Stimulated activated memory B cell treated with anti-CD40 and anti-IgM and Interleukin-4, amounts not matched to agents 10 μg/mL and 1 μg/mL and 100 μg/mL, for 72 hours (primary cell): ENCODE measurements around the gene B4GALT3.

Experiments
- ATAC-seq: fragments of 150-1000 bp; cut with Tn5 transposase; 2 replicates; pipeline ENCODE4 v1.10.0; 2021
- H3K27ac Mint-ChIP-seq: one replicate; pipeline ENCODE4 v1.8.0; 2022; ENCODE audit warnings: mild to moderate bottlenecking, mixed read lengths
- H3K27me3 Mint-ChIP-seq: one replicate; pipeline ENCODE4 v1.8.0; 2022; ENCODE audit warnings: mixed read lengths
- H3K36me3 Mint-ChIP-seq: one replicate; pipeline ENCODE4 v1.8.0; 2022; ENCODE audit warnings: mixed read lengths
- H3K4me1 Mint-ChIP-seq: one replicate; pipeline ENCODE4 v1.8.0; 2022; ENCODE audit warnings: mixed read lengths
- H3K4me3 Mint-ChIP-seq: one replicate; pipeline ENCODE4 v1.8.0; 2022; ENCODE audit warnings: mild to moderate bottlenecking, moderate library complexity, mixed read lengths
- H3K9me3 Mint-ChIP-seq: one replicate; pipeline ENCODE4 v1.8.0; 2022; ENCODE audit warnings: mixed read lengths

The B4GALT3 gene

DNA sequence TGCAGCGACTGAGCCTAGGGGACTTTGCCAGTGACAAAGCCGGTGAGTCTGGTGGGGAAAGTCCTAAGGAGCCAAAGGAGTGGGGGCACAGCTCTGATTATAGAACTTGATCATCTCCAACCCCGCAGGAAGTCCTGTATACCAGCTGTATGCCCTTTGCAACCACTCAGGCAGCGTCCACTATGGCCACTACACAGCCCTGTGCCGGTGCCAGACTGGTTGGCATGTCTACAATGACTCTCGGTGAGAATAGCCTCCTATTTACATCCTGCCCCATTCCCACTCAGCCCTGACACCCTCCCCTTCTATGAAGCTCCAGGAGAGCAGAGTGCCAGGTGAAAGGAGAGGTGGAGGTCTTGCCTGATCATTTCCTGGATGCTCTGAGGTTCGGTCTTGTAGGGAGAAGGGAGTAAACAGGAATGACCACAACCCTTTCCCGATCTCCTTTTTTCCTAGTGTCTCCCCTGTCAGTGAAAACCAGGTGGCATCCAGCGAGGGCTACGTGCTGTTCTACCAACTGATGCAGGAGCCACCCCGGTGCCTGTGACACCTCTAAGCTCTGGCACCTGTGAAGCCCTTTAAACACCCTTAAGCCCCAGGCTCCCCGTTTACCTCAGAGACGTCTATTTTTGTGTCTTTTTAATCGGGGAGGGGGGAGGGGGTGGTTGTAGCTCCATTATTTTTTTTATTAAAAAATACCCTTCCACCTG is 12.3 kb downstream of the B4GALT3 start:
- peak overlapping the region; percentile 95 for H3K27ac Mint-ChIP-seq
- H3K4me1 Mint-ChIP-seq = peaks cover 63% of the 10 kb centered on the region
- no peaks in the 10 kb centered on the region for H3K9me3 Mint-ChIP-seq

DNA sequence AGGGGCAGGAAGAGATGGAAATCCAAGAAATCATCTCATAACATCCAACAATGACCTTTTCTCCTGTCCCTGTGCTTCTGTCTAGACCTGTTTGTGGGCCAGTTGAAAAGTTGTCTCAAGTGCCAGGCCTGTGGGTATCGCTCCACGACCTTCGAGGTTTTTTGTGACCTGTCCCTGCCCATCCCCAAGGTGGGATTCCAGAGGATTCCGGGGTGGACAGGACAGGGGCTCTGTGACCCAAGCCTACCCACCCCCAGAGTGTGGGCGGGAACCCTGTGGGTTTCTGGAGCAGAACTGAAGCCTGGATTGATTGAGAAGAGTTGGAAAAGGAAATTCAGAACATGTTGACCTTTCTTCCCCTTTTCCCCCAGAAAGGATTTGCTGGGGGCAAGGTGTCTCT is 13.5 kb downstream of the B4GALT3 start:
- peaks cover 71% of the 10 kb centered on the region for H3K4me1 Mint-ChIP-seq

More for the DNA sequence above, 12.3 kb downstream of the B4GALT3 start:
- no peaks in the 10 kb centered on the region for H3K27me3 Mint-ChIP-seq
- peak overlapping the region; percentile 29 for H3K4me3 Mint-ChIP-seq
- no peak for ATAC-seq
- peaks cover 37% of the 10 kb centered on the region for H3K36me3 Mint-ChIP-seq

DNA sequence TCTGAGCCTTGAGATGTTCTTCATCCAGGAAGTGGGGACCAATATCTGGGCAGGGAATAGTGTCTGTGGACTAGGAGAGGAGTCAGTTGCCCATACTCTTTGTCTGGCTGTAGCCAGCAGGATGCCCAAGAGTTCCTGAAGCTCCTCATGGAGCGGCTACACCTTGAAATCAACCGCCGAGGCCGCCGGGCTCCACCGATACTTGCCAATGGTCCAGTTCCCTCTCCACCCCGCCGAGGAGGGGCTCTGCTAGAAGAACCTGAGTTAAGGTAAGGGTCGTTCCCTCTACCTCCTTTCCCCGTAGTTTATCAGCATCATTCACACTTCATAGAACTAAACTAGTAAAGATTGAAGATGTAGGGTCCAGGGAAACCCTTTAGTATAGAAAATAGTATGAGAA is 14.5 kb downstream of the B4GALT3 start:
- ATAC-seq = no peak
- Mint-ChIP-seq H3K4me3 (no peak overlapping the region), H3K9me3 (no peaks in the 10 kb centered on the region), H3K27ac (peak overlapping the region; percentile 3), H3K27me3 (no peaks in the 10 kb centered on the region), H3K36me3 (peaks cover 42% of the 10 kb centered on the region), H3K4me1 (peaks cover 67% of the 10 kb centered on the region)

More for the DNA sequence above, 13.5 kb downstream of the B4GALT3 start:
- no peak for ATAC-seq
- Mint-ChIP-seq H3K4me3 (no peak overlapping the region), H3K27me3 (no peaks in the 10 kb centered on the region), H3K36me3 (peaks cover 37% of the 10 kb centered on the region), H3K27ac (peak overlapping the region; percentile 3), H3K9me3 (no peaks in the 10 kb centered on the region)

DNA sequence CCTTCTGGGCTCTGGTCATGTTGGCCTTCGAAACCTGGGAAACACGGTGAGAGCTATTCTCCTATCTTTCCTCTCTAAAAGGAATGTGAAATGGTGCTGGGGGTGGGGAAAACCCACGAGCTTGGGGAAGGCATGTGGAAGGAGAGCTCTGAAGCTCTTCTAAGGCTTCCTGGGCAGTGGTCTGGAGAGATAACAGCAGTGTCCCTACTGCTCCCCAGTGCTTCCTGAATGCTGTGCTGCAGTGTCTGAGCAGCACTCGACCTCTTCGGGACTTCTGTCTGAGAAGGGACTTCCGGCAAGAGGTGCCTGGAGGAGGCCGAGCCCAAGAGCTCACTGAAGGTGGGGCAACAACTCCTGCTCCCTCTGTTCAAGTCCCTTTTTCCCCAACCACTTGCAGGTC is 15.3 kb downstream of the B4GALT3 start:
- ATAC-seq = no peak
- Mint-ChIP-seq H3K9me3 (no peaks in the 10 kb centered on the region), H3K36me3 (peaks cover 50% of the 10 kb centered on the region), H3K27ac (peak overlapping the region; percentile 3), H3K4me1 (peaks cover 62% of the 10 kb centered on the region), H3K27me3 (no peaks in the 10 kb centered on the region), H3K4me3 (no peak overlapping the region)

DNA sequence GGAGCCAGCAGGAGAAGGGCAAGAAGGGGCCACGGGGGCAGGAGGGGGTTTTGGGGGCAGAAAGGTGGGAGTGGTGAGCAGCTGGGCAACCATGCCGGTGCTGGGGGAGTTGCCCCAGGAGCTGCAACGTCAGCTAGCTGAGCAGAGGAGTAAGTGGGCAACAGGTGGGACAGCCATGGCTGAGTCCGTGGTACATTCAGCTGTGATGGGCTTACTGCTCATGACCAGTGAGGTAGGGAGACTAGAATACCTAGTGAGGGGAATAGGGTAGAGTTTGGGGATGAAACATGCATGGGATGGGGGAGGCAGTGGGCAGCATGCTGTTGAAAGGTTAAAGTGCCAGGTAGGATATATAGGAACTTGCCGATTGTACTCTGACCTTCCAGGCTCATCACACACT is 15.7 kb downstream of the B4GALT3 start:
- peaks cover 58% of the 10 kb centered on the region for H3K4me1 Mint-ChIP-seq
- H3K36me3 Mint-ChIP-seq = peaks cover 53% of the 10 kb centered on the region
- ATAC-seq = no peak
- peak overlapping the region; percentile 38 for H3K27ac Mint-ChIP-seq
- no peak overlapping the region for H3K4me3 Mint-ChIP-seq
- H3K27me3 Mint-ChIP-seq = no peaks in the 10 kb centered on the region
- no peaks in the 10 kb centered on the region for H3K9me3 Mint-ChIP-seq

DNA sequence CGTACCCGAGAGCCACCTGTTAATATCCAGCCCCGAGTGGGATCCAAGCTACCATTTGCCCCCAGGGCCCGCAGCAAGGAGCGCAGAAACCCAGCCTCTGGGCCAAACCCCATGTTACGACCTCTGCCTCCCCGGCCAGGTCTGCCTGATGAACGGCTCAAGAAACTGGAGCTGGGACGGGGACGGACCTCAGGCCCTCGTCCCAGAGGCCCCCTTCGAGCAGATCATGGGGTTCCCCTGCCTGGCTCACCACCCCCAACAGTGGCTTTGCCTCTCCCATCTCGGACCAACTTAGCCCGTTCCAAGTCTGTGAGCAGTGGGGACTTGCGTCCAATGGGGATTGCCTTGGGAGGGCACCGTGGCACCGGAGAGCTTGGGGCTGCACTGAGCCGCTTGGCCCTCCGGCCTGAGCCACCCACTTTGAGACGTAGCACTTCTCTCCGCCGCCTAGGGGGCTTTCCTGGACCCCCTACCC is 16.6 kb downstream of the B4GALT3 start:
- H3K9me3 Mint-ChIP-seq = no peaks in the 10 kb centered on the region
- H3K4me1 Mint-ChIP-seq = peaks cover 58% of the 10 kb centered on the region
- peak overlapping the region; percentile 81 for H3K4me3 Mint-ChIP-seq
- peak overlapping the region; percentile 38 for H3K27ac Mint-ChIP-seq
- ATAC-seq = no peak
- H3K36me3 Mint-ChIP-seq = peaks cover 54% of the 10 kb centered on the region
- no peaks in the 10 kb centered on the region for H3K27me3 Mint-ChIP-seq

DNA sequence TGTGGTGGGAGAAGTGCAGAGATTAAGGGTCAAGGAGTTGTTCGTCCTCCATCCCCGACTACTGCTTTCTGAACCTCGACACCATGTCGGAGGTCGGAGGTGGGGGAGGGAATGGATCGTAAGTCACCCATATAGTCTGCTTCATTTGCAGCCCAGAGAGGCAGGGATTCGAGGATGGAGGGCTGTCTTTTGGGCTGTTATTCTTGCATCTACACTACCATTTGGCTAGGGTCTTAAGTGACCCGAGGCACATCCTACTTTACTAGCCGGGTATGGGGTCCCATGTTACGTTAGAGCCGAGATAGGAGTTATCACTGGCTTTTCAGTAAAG is 17.4 kb downstream of the B4GALT3 start:
- peaks cover 58% of the 10 kb centered on the region for H3K4me1 Mint-ChIP-seq
- no peak for ATAC-seq

DNA sequence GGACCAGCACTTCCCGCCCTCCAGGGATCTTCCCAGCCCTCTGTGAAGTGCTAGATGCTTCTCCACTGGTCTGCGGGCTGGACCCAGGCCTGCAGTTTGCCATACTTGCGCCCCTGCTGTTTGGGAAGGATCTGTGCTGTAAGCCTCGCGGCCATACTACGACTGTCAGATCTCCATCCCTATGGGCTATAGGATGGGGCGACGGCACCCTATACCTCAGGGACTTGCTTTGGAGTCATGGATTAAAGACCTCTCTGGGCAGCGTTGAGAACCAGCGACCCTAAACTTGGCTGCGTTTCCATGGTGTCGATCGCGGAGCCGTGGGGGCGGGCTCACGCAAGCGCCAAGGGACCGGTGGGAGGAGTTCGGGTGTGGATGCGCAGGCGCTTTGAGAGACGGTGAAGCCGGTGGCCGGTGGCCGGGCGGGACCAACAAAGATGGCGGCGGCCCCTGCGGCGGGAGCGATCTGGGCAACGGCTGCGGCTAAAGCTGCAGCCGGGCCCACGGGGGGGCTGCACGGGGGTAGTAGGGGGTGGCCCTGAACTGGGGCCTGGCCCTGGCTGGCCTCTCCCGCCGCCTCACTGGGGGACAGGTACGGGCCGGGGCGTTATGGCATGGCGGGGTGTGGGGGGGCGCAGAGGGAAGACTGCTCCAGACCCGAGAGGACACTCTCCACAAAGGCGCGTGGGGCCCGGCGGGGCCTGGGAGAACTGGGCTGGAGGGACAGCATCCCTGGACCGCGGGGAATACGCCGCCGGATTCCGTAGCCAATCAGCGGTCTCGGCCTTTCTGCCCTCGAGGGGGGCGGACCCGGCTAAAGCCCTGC is 18.0 kb downstream of the B4GALT3 start, which contains the start of gene USP21:
USP21 (plus strand) TSS at position 414 of the 826 bp plus-strand sequence. CDS start 1,141 bp downstream, outside the sequence.
- Mint-ChIP-seq H3K36me3 (peaks cover 52% of the 10 kb centered on the region), H3K9me3 (no peaks in the 10 kb centered on the region), H3K4me1 (peaks cover 63% of the 10 kb centered on the region), H3K27me3 (no peaks in the 10 kb centered on the region), H3K4me3 (peak within 1 kb of the TSS; percentile 81), H3K27ac (peak within 1 kb of the TSS; percentile 85)
- peak; percentile 97 for ATAC-seq

More for the DNA sequence above, 17.4 kb downstream of the B4GALT3 start:
- H3K27ac Mint-ChIP-seq = peak overlapping the region; percentile 85
- H3K27me3 Mint-ChIP-seq = no peaks in the 10 kb centered on the region
- peaks cover 57% of the 10 kb centered on the region for H3K36me3 Mint-ChIP-seq
- H3K4me3 Mint-ChIP-seq = peak overlapping the region; percentile 81
- no peaks in the 10 kb centered on the region for H3K9me3 Mint-ChIP-seq

DNA sequence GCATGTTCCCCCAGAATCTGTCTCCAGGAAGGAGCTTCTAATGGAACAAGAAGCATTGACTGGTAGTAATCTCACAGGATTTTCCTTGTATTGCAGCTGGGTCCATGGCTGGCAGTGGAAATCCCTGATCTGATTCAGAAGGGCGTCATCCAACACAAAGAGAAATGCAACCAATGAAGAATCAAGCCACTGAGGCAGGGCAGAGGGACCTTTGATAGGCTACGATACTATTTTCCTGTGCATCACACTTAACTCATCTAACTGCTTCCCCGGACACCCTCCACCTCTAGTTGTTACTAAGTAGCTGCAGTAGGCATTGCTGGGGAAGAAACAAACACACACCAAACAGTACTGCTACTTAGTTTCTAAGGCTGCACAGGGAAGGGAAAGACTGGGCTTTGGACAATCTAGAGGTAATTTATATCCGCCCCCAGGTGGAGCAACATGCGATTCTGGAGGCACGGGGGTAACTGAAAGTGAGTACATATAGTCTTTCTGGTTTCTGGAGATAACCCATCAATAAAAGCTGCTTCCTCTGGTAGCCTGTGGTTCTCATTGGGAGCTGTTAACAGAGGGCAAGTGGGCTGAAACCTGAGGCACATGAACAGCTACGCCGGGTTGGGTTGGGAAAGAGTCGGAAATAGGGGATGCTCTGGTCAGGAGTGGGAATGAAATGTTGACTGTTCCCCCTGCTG is 18.8 kb downstream of the B4GALT3 start:
- H3K27me3 Mint-ChIP-seq = no peaks in the 10 kb centered on the region
- H3K27ac Mint-ChIP-seq = peak overlapping the region; percentile 85
- H3K4me1 Mint-ChIP-seq = peaks cover 60% of the 10 kb centered on the region

DNA sequence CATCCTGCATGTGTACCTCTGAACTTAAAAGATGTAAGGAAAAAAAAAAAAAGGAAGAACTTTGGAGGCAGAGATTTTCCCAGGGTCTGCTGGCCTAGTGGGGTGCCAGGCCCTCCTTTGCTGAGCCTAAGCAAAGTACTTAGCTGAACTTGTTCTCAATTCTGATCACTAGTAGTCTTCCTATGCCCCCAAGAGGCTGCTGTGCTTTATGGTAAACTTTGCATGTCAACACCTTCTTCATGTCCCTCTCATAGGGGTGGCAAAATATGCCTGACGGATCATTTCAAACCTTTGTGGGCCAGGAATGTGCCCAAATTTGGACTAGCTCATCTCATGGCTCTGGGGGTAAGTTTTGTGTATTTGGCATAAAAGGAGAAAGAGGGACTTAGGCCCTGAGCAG is 19.4 kb downstream of the B4GALT3 start:
- no peaks in the 10 kb centered on the region for H3K27me3 Mint-ChIP-seq
- H3K4me1 Mint-ChIP-seq = peaks cover 54% of the 10 kb centered on the region
- no peak for ATAC-seq
- peak overlapping the region; percentile 85 for H3K27ac Mint-ChIP-seq
- peak overlapping the region; percentile 45 for H3K4me3 Mint-ChIP-seq
- H3K36me3 Mint-ChIP-seq = peaks cover 38% of the 10 kb centered on the region
- H3K9me3 Mint-ChIP-seq = no peaks in the 10 kb centered on the region

More for the DNA sequence above, 18.8 kb downstream of the B4GALT3 start:
- ATAC-seq = no peak
- Mint-ChIP-seq H3K9me3 (no peaks in the 10 kb centered on the region), H3K4me3 (peak overlapping the region; percentile 18), H3K36me3 (peaks cover 44% of the 10 kb centered on the region)

DNA sequence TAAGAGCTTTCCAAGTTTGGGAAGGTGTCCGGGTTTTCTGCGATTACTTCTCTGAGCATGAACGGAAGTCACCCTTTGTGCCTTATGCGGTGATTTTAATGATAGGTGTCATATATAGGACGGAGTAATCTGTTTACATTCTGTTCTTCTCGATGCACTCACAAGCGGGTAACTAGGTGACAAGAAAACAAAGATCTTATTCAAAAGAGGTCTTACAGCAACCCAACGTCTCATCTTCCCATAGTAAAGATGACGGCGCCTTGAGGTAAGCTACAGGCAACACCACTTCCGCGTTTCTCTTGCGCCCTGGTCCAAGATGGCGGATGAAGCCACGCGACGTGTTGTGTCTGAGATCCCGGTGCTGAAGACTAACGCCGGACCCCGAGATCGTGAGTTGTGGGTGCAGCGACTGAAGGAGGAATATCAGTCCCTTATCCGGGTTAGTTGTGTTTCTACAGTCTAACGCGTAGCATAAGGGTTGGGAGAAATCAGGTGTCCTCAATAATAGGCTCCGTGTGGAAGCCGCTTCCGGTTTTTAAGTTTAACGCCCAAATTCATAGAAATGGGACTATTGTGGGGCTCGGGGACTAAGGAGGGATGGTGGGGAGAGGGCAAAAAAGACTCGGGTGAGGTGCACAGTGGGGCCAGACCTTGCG is 23.5 kb downstream of the B4GALT3 start, which contains the start of gene UFC1:
UFC1 (plus strand) TSS at position 297 of the 656 bp plus-strand sequence; CDS start at position 317, 20 bp downstream.
- Mint-ChIP-seq H3K36me3 (peaks cover 22% of the 10 kb centered on the region), H3K4me1 (peaks cover 21% of the 10 kb centered on the region), H3K4me3 (peak within 1 kb of the TSS; percentile 98), H3K9me3 (no peaks in the 10 kb centered on the region), H3K27ac (peak within 1 kb of the TSS; percentile 100), H3K27me3 (no peaks in the 10 kb centered on the region)
- ATAC-seq = peak; percentile 97

DNA sequence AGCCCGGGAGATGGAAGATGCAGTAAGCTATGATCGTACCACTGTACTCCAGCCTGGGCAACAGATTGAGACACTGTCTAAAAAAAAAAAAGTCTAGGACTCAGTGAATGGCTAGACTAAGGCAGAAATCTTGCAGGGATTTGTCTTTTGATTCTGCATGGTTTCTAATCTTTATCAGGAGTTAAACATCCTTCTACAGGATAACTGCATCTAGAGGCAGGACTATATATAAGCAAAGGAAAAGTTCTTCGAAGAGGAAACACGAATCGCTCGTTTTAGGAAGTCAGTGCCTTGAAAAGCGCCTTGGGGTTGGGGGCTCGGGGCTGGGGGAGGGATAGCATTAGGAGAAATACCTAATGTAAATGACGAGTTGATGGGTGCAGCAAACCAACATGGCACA is 24.1 kb downstream of the B4GALT3 start:
- Mint-ChIP-seq H3K36me3 (peaks cover 21% of the 10 kb centered on the region), H3K4me3 (peak overlapping the region; percentile 98), H3K9me3 (no peaks in the 10 kb centered on the region), H3K4me1 (peaks cover 18% of the 10 kb centered on the region), H3K27me3 (no peaks in the 10 kb centered on the region), H3K27ac (peak overlapping the region; percentile 100)
- no peak for ATAC-seq

DNA sequence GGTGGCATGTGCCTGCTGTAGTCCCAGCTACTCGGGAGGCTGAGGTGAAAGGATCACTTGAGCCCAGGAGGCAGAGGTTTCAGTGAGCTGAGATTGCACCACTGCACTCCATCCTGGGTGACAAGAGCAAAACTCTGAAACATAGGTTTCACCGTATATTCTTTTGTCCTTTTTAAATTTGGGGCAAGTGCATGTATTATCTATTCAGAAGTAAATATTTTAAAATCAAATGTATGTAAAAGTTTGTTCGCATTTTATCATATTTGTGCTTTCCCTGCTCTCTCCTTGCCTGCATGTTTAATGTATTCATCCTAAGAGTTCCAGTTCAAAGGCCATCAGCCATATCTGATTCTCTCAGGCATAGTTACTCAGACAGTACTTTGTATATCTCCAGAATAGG is 31.5 kb downstream of the B4GALT3 start:
- no peak for ATAC-seq
- Mint-ChIP-seq H3K36me3 (no peaks in the 10 kb centered on the region), H3K27me3 (no peaks in the 10 kb centered on the region), H3K4me3 (no peak overlapping the region), H3K27ac (no peak overlapping the region), H3K9me3 (no peaks in the 10 kb centered on the region), H3K4me1 (no peaks in the 10 kb centered on the region)

DNA sequence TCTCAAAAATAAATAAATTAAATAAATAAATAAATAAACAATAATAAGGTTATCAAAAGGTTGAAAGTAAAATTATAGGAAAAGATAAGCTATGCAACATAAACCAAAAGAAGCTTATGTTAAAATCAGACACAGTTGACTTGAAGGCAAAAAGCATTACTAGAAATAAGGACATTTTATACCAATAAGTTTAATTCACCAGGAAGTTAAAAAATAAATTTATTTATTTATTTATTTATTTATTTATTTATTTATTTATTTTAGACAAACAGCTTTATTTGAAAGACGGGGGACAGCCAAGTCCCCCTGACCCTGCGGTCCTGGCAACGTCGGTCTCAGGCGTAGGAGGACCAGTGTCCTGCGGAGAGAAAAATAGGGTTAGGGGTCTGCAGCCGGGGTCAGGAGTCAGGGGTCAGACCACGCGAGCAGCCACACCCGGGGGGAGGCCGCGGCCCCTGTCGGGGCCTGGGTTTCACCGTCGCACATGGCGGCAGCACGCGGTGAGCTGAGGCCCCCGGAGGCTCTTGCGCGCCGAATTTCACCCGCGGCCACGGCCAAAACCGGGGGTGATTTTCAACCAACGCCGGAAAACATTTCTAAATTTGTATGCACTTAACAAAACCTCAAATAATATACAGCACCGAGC is 36.4 kb downstream of the B4GALT3 start:
- no peaks in the 10 kb centered on the region for H3K36me3 Mint-ChIP-seq
- H3K4me1 Mint-ChIP-seq = peaks cover 13% of the 10 kb centered on the region
- H3K27ac Mint-ChIP-seq = no peak overlapping the region
- H3K27me3 Mint-ChIP-seq = no peaks in the 10 kb centered on the region
- no peaks in the 10 kb centered on the region for H3K9me3 Mint-ChIP-seq
- no peak for ATAC-seq
- H3K4me3 Mint-ChIP-seq = no peak overlapping the region
